Thymus (tissue), 11 donors: ENCODE data around the gene RRP8. TPM values are rescaled to one million over a fixed set of nuclear protein-coding genes. Genes with fewer than 3 reads are reported as not detected.

Source experiments
- DNase-seq, 9 donors: peaks; one replicate each; pipeline ENCODE4 v3.0.0-alpha.2; 2013; ENCODE audit warnings: low spot score in 9 of 9, low read depth in 6 of 9, missing footprints in 1 of 9
- H3K27ac ChIP-seq, 2 donors: one replicate each; pipeline ENCODE4 v1.5.1; 2013; ENCODE audit warnings: control low read depth in 1 of 2, low read depth in 1 of 2, low read length in 1 of 2, mild to moderate bottlenecking in 1 of 2, moderate library complexity in 1 of 2
- H3K27me3 ChIP-seq, 2 donors: one replicate each; pipeline ENCODE4 v1.5.1; 2013; ENCODE audit warnings: low read length in 1 of 2; ENCODE audit not compliant: control insufficient read depth in 2 of 2, insufficient read depth in 1 of 2
- H3K36me3 ChIP-seq, 2 donors: one replicate each; pipeline ENCODE4 v1.5.1; 2013; ENCODE audit warnings: low read length in 1 of 2, mild to moderate bottlenecking in 1 of 2, moderate library complexity in 1 of 2; ENCODE audit not compliant: control insufficient read depth in 2 of 2, insufficient read depth in 2 of 2
- H3K4me1 ChIP-seq, 2 donors: one replicate each; pipeline ENCODE4 v1.5.1; 2013; ENCODE audit warnings: low read length in 2 of 2; ENCODE audit not compliant: control insufficient read depth in 2 of 2, insufficient read depth in 2 of 2
- H3K4me3 ChIP-seq, 2 donors: one replicate each; pipeline ENCODE4 v1.5.1; 2013; ENCODE audit warnings: low read length in 2 of 2, control low read depth in 1 of 2, mild to moderate bottlenecking in 1 of 2
- H3K9me3 ChIP-seq, 2 donors: one replicate each; pipeline ENCODE4 v1.5.1; 2013; ENCODE audit warnings: low read length in 1 of 2, mild to moderate bottlenecking in 1 of 2; ENCODE audit not compliant: control insufficient read depth in 2 of 2, insufficient read depth in 1 of 2
- WGBS: extraction: QIAGEN DNeasy Blood & Tissue Kit; methylation state at CpG from one replicate; pipeline ENCODE4 v1.1.7; 2013; 5-methylcytosine and 5-hydroxymethylcytosine counted together
- polyA plus RNA-seq: library from polyadenylated mRNA; stranded (reverse); fragments of 200-250 nt; gene quantifications from one replicate; pipeline ENCODE4 v1.2.3, GENCODE V29; 2013
- total RNA-seq: library from RNA; stranded (reverse); fragments of 120-200 nt; gene quantifications from one replicate; pipeline ENCODE4 v1.2.4, GENCODE V29; 2013
- donor health status: healthy.

RRP8 gene
- total and polyA plus RNA-seq, 2 donors: 22.0 to 32.2 TPM

- DNase-seq: no peak
- peaks cover 37 to 54% of the 10 kb centered on the region in 2 donors for H3K36me3 ChIP-seq
- no peaks in the 10 kb centered on the region for H3K9me3 ChIP-seq
These were observed 2.4 kb downstream of the RRP8 start for GRCh38 chr11:6601041-6601461.

GRCh38 chr11:6599881-6600390, 3.5 kb downstream of the RRP8 start:
- H3K4me3 ChIP-seq: no peak overlapping the region
- no peak overlapping the region for H3K27ac ChIP-seq
- DNase-seq: no peak
- peaks cover 12 to 17% of the 10 kb centered on the region in 2 donors for H3K4me1 ChIP-seq
- peaks cover 40 to 63% of the 10 kb centered on the region in 2 donors for H3K36me3 ChIP-seq
- no peaks in the 10 kb centered on the region for H3K27me3 ChIP-seq
- WGBS: 98% methylated on average over 2 of the region's 2 CpGs
- H3K9me3 ChIP-seq: no peaks in the 10 kb centered on the region

More at GRCh38 chr11:6601041-6601461, 2.4 kb downstream of the RRP8 start:
- Histone ChIP-seq H3K27me3 (no peaks in the 10 kb centered on the region), H3K4me3 (no peak overlapping the region), H3K4me1 (peaks cover 14 to 24% of the 10 kb centered on the region in 2 donors), H3K27ac (no peak overlapping the region)
- WGBS: 99% methylated on average over 13 of the region's 13 CpGs

DNA sequence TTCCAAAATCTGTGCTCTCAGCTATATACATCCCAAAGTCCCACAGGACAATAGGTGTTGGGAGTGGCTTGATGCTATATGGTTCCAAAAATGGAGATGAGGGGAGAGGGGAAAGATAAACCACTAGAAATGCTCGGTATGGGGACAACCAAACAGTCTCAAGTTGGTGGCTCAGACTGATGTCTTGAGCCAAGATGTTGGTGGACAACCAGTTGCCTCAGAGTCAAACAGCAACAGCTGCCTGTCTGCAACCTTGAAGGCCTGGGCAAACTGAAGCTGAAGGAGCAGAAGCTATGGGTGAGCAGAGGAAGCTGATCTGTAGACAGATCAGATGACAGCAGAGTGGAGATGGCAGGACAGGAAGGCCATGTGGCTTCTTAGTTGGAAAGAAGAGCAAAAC, 4.0 kb downstream of the RRP8 start:
- DNase-seq: no peak
- H3K36me3 ChIP-seq: peaks cover 42 to 64% of the 10 kb centered on the region in 2 donors

GRCh38 chr11:6598555-6598954, 4.9 kb downstream of the RRP8 start:
- no peak overlapping the region for H3K27ac ChIP-seq
- no peaks in the 10 kb centered on the region for H3K27me3 ChIP-seq
- H3K4me3 ChIP-seq: no peak overlapping the region
- H3K9me3 ChIP-seq: no peaks in the 10 kb centered on the region
- peaks cover 45 to 71% of the 10 kb centered on the region in 2 donors for H3K36me3 ChIP-seq
- peaks cover 9 to 11% of the 10 kb centered on the region in 2 donors for H3K4me1 ChIP-seq
- 97% methylated on average over 3 of the region's 3 CpGs for WGBS
- DNase-seq: no peak

More for the DNA sequence above, 4.0 kb downstream of the RRP8 start:
- 96% methylated on average over 1 of the region's 1 CpG for WGBS
- Histone ChIP-seq H3K4me1 (peaks cover 9 to 14% of the 10 kb centered on the region in 2 donors), H3K27me3 (no peaks in the 10 kb centered on the region), H3K27ac (no peak overlapping the region), H3K9me3 (no peaks in the 10 kb centered on the region), H3K4me3 (no peak overlapping the region)

GRCh38 chr11:6596239-6596877, 7.1 kb downstream of the RRP8 start:
- Histone ChIP-seq H3K27me3 (no peaks in the 10 kb centered on the region), H3K27ac (no peak overlapping the region), H3K4me1 (no peaks in the 10 kb centered on the region), H3K9me3 (no peaks in the 10 kb centered on the region), H3K4me3 (no peak overlapping the region), H3K36me3 (peaks cover 41 to 69% of the 10 kb centered on the region in 2 donors)
- 95% methylated on average over 5 of the region's 5 CpGs for WGBS
- no peak for DNase-seq

GRCh38 chr11:6594142-6594768, 9.2 kb downstream of the RRP8 start:
- peaks cover 20 to 48% of the 10 kb centered on the region in 2 donors for H3K36me3 ChIP-seq
- H3K27me3 ChIP-seq: no peaks in the 10 kb centered on the region
- H3K27ac ChIP-seq: no peak overlapping the region
- no peak for DNase-seq
- no peaks in the 10 kb centered on the region for H3K4me1 ChIP-seq
- H3K9me3 ChIP-seq: no peaks in the 10 kb centered on the region
- no peak overlapping the region for H3K4me3 ChIP-seq
- 97% methylated on average over 3 of the region's 3 CpGs for WGBS

- Histone ChIP-seq H3K36me3 (peaks cover 3 to 5% of the 10 kb centered on the region in 2 donors), H3K4me1 (no peaks in the 10 kb centered on the region), H3K4me3 (no peak overlapping the region), H3K27me3 (no peaks in the 10 kb centered on the region), H3K27ac (no peak overlapping the region), H3K9me3 (peaks cover 0 to 2% of the 10 kb centered on the region in 2 donors)
- WGBS: 100% methylated on average over 1 of the region's 1 CpG
- DNase-seq: no peak
These were observed 15.4 kb downstream of the RRP8 start for GRCh38 chr11:6588018-6588417.

DNA sequence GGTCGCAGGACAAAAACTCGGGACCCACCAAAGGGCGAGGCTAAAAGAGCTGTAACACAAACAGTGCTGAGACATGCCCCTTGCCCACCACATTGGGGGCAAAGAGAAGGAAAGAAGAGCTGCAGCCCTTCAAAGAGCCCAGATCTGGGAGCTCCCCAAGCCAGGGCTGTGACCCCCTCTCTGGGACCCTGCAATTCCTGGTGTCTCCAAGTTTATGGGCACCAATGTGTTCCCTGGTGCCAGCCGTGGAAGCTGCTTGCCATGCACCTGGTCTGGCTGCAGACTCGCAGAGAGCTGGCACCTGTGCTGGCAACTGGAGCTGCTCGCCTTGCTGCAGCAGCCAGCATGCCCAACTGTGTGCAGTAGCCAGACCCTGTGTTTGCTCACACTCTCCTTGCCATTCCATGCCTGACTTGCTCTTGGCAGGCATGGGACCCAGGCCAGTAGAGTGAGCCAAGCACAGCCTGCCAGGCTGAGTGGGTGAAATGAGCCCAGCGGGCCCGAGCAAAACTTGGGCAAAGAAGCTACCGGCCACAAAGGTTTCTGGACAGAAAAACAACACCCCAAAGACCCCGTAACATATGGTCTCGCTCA, 16.0 kb downstream of the RRP8 start:
- 97% methylated on average over 11 of the region's 11 CpGs for WGBS
- Histone ChIP-seq H3K27ac (no peak overlapping the region), H3K9me3 (peaks cover 0 to 2% of the 10 kb centered on the region in 2 donors), H3K27me3 (no peaks in the 10 kb centered on the region), H3K4me1 (no peaks in the 10 kb centered on the region), H3K36me3 (peaks cover 3 to 5% of the 10 kb centered on the region in 2 donors), H3K4me3 (no peak overlapping the region)
- DNase-seq: no peak
